Fibroblast of lung (primary cell): Measurements from ENCODE around the gene ITPRIPL2. TPM values are rescaled to one million over a fixed set of nuclear protein-coding genes. Genes with fewer than 3 reads are reported as not detected.

Experiments used
- DNase-seq, 2 donors: peaks; one replicate each; pipeline versions ENCODE4 v3.0.0 to v3.0.0-alpha.2; 2010; ENCODE audit warnings: low read depth in 2 of 2
- H2AFZ ChIP-seq: 2 replicates; pipeline ENCODE4 v1.5.1; 2012; ENCODE audit warnings: low read length, control low read depth, inconsistent platforms
- H3K27ac ChIP-seq: 2 replicates; pipeline ENCODE4 v1.5.1; 2011; ENCODE audit warnings: low read length, control low read depth; ENCODE audit not compliant: insufficient read depth
- H3K27me3 ChIP-seq: 2 replicates; pipeline ENCODE4 v1.5.1; 2011; ENCODE audit warnings: mild to moderate bottlenecking, low read length; ENCODE audit not compliant: control insufficient read depth, insufficient read depth
- H3K36me3 ChIP-seq: 2 replicates; pipeline ENCODE4 v1.5.1; 2011; ENCODE audit warnings: low read length; ENCODE audit not compliant: control insufficient read depth, insufficient read depth
- H3K4me1 ChIP-seq: 2 replicates; pipeline ENCODE4 v1.5.1; 2011; ENCODE audit warnings: low read length; ENCODE audit not compliant: control insufficient read depth, insufficient read depth; ENCODE audit errors: extremely low read depth
- H3K4me2 ChIP-seq: 2 replicates; pipeline ENCODE4 v1.5.1; 2011; ENCODE audit warnings: low read length, control low read depth; ENCODE audit not compliant: insufficient read depth; ENCODE audit errors: extremely low read depth
- H3K4me3 ChIP-seq, 4 experiments: fragments of 200-600 bp in 1 of 4; sonication (generic) in 1 of 4; replicated peaks in 1 of 4; 2 replicates each; pipeline ENCODE4 v1.5.1; 2011 to 2016; ENCODE audit warnings: low read length in 4 of 4, low read depth in 3 of 4, mild to moderate bottlenecking in 3 of 4, control low read depth in 2 of 4, inconsistent platforms in 1 of 4, mixed read lengths in 1 of 4; ENCODE audit not compliant: insufficient read depth in 1 of 4; ENCODE audit errors: control extremely low read depth in 1 of 4
- H3K79me2 ChIP-seq: 2 replicates; pipeline ENCODE4 v1.5.1; 2012; ENCODE audit warnings: mild to moderate bottlenecking, low read length, inconsistent platforms; ENCODE audit not compliant: control insufficient read depth, insufficient read depth
- H3K9ac ChIP-seq: 2 replicates; pipeline ENCODE4 v1.5.1; 2011; ENCODE audit warnings: mild to moderate bottlenecking, low read length, control low read depth; ENCODE audit not compliant: insufficient read depth
- H3K9me3 ChIP-seq: 2 replicates; pipeline ENCODE4 v1.5.1; 2012; ENCODE audit warnings: low read depth, low read length; ENCODE audit not compliant: control insufficient read depth, insufficient read depth
- H4K20me1 ChIP-seq: 2 replicates; pipeline ENCODE4 v1.5.1; 2011; ENCODE audit warnings: low read length; ENCODE audit not compliant: control insufficient read depth, insufficient read depth; ENCODE audit errors: extremely low read depth
- CTCF ChIP-seq, 2 donors: IDR thresholded peaks in 1 of 2; conservative IDR thresholded peaks in 1 of 2; 1 replicate in 1 of 2; 2 replicates in 1 of 2; pipeline ENCODE4 v1.5.1; 2011 to 2012; ENCODE audit warnings: low read length in 2 of 2, control low read depth in 1 of 2, inconsistent platforms in 1 of 2, low read depth in 1 of 2, mild to moderate bottlenecking in 1 of 2
- EZH2 ChIP-seq: IDR thresholded peaks from 2 replicates; pipeline ENCODE4 v1.5.1; 2012; ENCODE audit warnings: low read length, control low read depth, mild to moderate bottlenecking; ENCODE audit errors: missing control alignments
- polyA plus RNA-seq, 2 donors: library from polyadenylated mRNA; depleted of rRNA in 1 of 2; stranded (reverse) in 1 of 2; unstranded in 1 of 2; fragments of >200 nt; gene quantifications; 2 replicates each; pipeline ENCODE4 v1.2.1, GENCODE V29; 2011 to 2012; ENCODE audit warnings: missing spikeins in 1 of 2
- total RNA-seq: library from RNA; depleted of rRNA; stranded (reverse); fragments of >200 nt; gene quantifications from 2 replicates; pipeline ENCODE4 v1.2.1, GENCODE V29; 2014

Gene ITPRIPL2
- total and polyA plus RNA-seq, 2 donors (not counting 1 experiment from before 2014, with no cell fraction given) = 23.1 to 42.1 TPM

GRCh38 chr16:19165101-19165500 lies 51.3 kb downstream of the ITPRIPL2 start:
- Histone ChIP-seq H3K4me1 (no peaks in the 10 kb centered on the region), H3K9me3 (no peaks in the 10 kb centered on the region), H3K9ac (no peak overlapping the region), H3K36me3 (no peaks in the 10 kb centered on the region), H3K27ac (no peak overlapping the region), H3K27me3 (peaks cover 18% of the 10 kb centered on the region), H3K4me3 (no peak overlapping the region), H3K4me2 (no peak overlapping the region), H2AFZ (no peak overlapping the region), H3K79me2 (no peaks in the 10 kb centered on the region), H4K20me1 (no peaks in the 10 kb centered on the region)
- DNase-seq = peak in 1 of 2 donors; percentile 27
- TF ChIP-seq CTCF (conservative IDR thresholded peaks at IDR 0.05 in 1 of 2, IDR thresholded peaks at IDR 0.05 in 1 of 2; ENCODE audit: low read depth in 1 of 2, low read length in 2 of 2) = no peak
- no peak for TF ChIP-seq EZH2

GRCh38 chr16:19166500-19166899 lies 52.7 kb downstream of the ITPRIPL2 start:
- no peak overlapping the region for H3K4me3 ChIP-seq
- no peaks in the 10 kb centered on the region for H3K9me3 ChIP-seq
- no peak overlapping the region for H3K4me2 ChIP-seq
- H3K79me2 ChIP-seq = no peaks in the 10 kb centered on the region
- no peaks in the 10 kb centered on the region for H4K20me1 ChIP-seq
- no peaks in the 10 kb centered on the region for H3K4me1 ChIP-seq
- H2AFZ ChIP-seq = no peak overlapping the region
- no peak overlapping the region for H3K27ac ChIP-seq
- no peak overlapping the region for H3K9ac ChIP-seq
- DNase-seq = no peak
- peaks cover 24% of the 10 kb centered on the region for H3K27me3 ChIP-seq
- no peak for TF ChIP-seq EZH2
- TF ChIP-seq CTCF (conservative IDR thresholded peaks at IDR 0.05 in 1 of 2, IDR thresholded peaks at IDR 0.05 in 1 of 2; ENCODE audit: low read depth in 1 of 2, low read length in 2 of 2) = no peak
- no peaks in the 10 kb centered on the region for H3K36me3 ChIP-seq

GRCh38 chr16:19167710-19168370 lies 54.1 kb downstream of the ITPRIPL2 start, which contains the start of gene SYT17:
Gene SYT17, plus strand, starts transcription at chr16:19168240. Its CDS starts 407 bp downstream, at chr16:19168647.
- H3K27ac ChIP-seq = no peak within 1 kb of the TSS
- H3K9ac ChIP-seq = no peak within 1 kb of the TSS
- peaks cover 28% of the 10 kb centered on the region for H3K27me3 ChIP-seq
- DNase-seq = peak; percentile 58 to 72
- H3K4me2 ChIP-seq = peak within 1 kb of the TSS; percentile 71
- TF ChIP-seq CTCF (conservative IDR thresholded peaks at IDR 0.05 in 1 of 2, IDR thresholded peaks at IDR 0.05 in 1 of 2; ENCODE audit: low read depth in 1 of 2, low read length in 2 of 2) (peak; percentile 40 to 46), EZH2 (peak; percentile 65)
- H3K36me3 ChIP-seq = no peaks in the 10 kb centered on the region
- H3K9me3 ChIP-seq = no peaks in the 10 kb centered on the region
- H3K4me3 ChIP-seq = peak within 1 kb of the TSS in 3 of 4 experiments; percentile 10 to 49 (median 35)
- H4K20me1 ChIP-seq = no peaks in the 10 kb centered on the region
- no peaks in the 10 kb centered on the region for H3K4me1 ChIP-seq
- no peak within 1 kb of the TSS for H2AFZ ChIP-seq
- H3K79me2 ChIP-seq = no peaks in the 10 kb centered on the region
